ENCODE measurements around the gene MAP3K9.

The MAP3K9 gene

GRCh38 chr14:70755655-70756054 is 53.7 kb downstream of the MAP3K9 start:
- no peaks in the 10 kb centered on the region for H3K27me3 Mint-ChIP-seq (ENCODE audit: low read depth, poor library complexity)
- H3K36me3 Mint-ChIP-seq (ENCODE audit: low read depth), result peaks cover 55% of the 10 kb centered on the region
- no peak overlapping the region for H3K4me3 Mint-ChIP-seq
- no peaks in the 10 kb centered on the region for H3K9me3 Mint-ChIP-seq
- DNase-seq, result no peak
- H3K4me1 Mint-ChIP-seq, result peaks cover 22% of the 10 kb centered on the region
- no peak for TF ChIP-seq CTCF (IDR thresholded peaks at IDR 0.05)
- no peak overlapping the region for H3K27ac Mint-ChIP-seq

DNA sequence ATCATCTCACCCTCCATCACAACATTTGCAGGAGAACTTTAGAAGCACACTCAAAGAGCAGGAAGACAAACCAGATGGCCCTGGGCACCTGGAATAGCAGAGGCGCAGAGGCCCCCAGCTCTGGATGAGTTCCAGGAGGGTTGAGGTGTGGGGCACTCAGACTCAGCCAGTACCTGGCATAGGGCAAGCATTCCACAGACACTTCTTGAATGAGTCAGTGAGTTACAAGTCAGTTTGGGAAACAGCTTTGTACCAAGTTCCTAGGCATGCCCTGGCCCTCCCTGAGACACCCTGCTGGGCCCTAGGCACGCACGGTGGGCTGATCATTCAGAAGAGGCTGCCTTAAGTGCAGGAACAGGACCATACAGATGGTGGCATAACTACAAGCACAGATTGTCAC is 54.3 kb downstream of the MAP3K9 start:
- no peak for TF ChIP-seq CTCF (IDR thresholded peaks at IDR 0.05)
- H3K9me3 Mint-ChIP-seq, result no peaks in the 10 kb centered on the region
- H3K27me3 Mint-ChIP-seq (ENCODE audit: low read depth, poor library complexity), result no peaks in the 10 kb centered on the region
- no peak for DNase-seq
- no peak overlapping the region for H3K4me3 Mint-ChIP-seq
- peaks cover 22% of the 10 kb centered on the region for H3K4me1 Mint-ChIP-seq
- peak overlapping the region; percentile 73 for H3K27ac Mint-ChIP-seq
- H3K36me3 Mint-ChIP-seq (ENCODE audit: low read depth), result peaks cover 49% of the 10 kb centered on the region

DNA sequence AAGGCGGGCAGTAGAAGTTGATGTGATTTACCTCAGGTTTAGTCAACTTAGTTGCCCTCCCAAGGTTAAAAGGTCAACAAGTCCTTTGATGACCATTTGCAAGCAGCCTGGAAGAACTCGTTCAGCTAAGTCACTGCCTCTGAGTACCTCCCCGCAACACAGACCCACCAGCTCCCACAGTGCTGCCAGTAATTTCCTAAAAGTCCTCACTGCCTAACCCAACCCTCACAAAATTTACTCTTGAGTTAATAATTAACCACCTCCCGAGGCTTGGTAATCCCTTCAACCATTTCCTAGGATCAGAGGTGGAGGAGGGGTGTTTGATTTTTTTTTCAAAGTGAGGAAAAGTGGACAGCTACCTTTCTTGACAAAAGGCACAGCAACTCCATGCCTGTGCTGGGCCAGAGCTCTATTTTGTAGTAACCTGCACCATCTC is 55.8 kb downstream of the MAP3K9 start:
- Mint-ChIP-seq H3K27me3 (ENCODE audit: low read depth, poor library complexity) (no peaks in the 10 kb centered on the region), H3K4me1 (peaks cover 22% of the 10 kb centered on the region), H3K9me3 (no peaks in the 10 kb centered on the region), H3K4me3 (no peak overlapping the region), H3K36me3 (ENCODE audit: low read depth) (peaks cover 51% of the 10 kb centered on the region), H3K27ac (no peak overlapping the region)
- DNase-seq, result no peak
- no peak for TF ChIP-seq CTCF (IDR thresholded peaks at IDR 0.05)

GRCh38 chr14:70748422-70748821 is 60.9 kb downstream of the MAP3K9 start:
- Mint-ChIP-seq H3K4me1 (peaks cover 12% of the 10 kb centered on the region), H3K27ac (no peak overlapping the region), H3K4me3 (no peak overlapping the region), H3K9me3 (no peaks in the 10 kb centered on the region), H3K36me3 (ENCODE audit: low read depth) (peaks cover 51% of the 10 kb centered on the region), H3K27me3 (ENCODE audit: low read depth, poor library complexity) (no peaks in the 10 kb centered on the region)
- no peak for TF ChIP-seq CTCF (IDR thresholded peaks at IDR 0.05)
- no peak for DNase-seq

DNA sequence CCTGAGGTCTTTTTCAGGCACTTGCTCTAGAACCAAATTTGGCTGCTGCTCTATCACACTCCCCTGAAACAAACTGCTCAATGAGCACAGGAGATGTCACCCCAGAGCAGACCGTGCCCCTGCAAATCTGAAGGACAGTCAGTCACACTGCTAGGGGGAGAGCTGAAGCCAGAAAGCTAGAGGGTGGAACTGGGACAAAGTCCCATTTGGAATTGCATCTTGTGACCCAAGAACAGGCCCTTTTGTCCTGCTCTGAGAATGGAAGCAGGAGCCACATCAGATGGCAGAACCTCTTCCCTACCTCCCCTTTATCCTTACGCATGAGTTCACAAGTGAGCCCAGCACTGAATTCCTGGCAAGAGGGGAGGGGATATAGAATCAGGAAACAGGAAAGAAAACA is 64.7 kb downstream of the MAP3K9 start:
- TF ChIP-seq CTCF (IDR thresholded peaks at IDR 0.05), result no peak
- Mint-ChIP-seq H3K36me3 (ENCODE audit: low read depth) (peaks cover 40% of the 10 kb centered on the region), H3K4me1 (peaks cover 10% of the 10 kb centered on the region), H3K4me3 (no peak overlapping the region), H3K27ac (peak overlapping the region; percentile 57), H3K27me3 (ENCODE audit: low read depth, poor library complexity) (no peaks in the 10 kb centered on the region), H3K9me3 (no peaks in the 10 kb centered on the region)
- no peak for DNase-seq

GRCh38 chr14:70742316-70742715 is 67.0 kb downstream of the MAP3K9 start:
- peaks cover 10% of the 10 kb centered on the region for H3K4me1 Mint-ChIP-seq
- no peak for DNase-seq
- H3K9me3 Mint-ChIP-seq, result no peaks in the 10 kb centered on the region
- H3K36me3 Mint-ChIP-seq (ENCODE audit: low read depth), result peaks cover 35% of the 10 kb centered on the region
- H3K4me3 Mint-ChIP-seq, result no peak overlapping the region
- no peaks in the 10 kb centered on the region for H3K27me3 Mint-ChIP-seq (ENCODE audit: low read depth, poor library complexity)
- no peak for TF ChIP-seq CTCF (IDR thresholded peaks at IDR 0.05)
- peak overlapping the region; percentile 82 for H3K27ac Mint-ChIP-seq

Measured in nephron progenitor cell (in vitro differentiated cells).